Measurements from ENCODE around the gene TM4SF20. TPM values are rescaled to one million over a fixed set of nuclear protein-coding genes. Genes with fewer than 3 reads are reported as not detected.

TM4SF20 gene
- total RNA-seq, 3 donors from 2014 or later (not counting 1 experiment from before 2014, with no cell fraction given): not detected

DNA sequence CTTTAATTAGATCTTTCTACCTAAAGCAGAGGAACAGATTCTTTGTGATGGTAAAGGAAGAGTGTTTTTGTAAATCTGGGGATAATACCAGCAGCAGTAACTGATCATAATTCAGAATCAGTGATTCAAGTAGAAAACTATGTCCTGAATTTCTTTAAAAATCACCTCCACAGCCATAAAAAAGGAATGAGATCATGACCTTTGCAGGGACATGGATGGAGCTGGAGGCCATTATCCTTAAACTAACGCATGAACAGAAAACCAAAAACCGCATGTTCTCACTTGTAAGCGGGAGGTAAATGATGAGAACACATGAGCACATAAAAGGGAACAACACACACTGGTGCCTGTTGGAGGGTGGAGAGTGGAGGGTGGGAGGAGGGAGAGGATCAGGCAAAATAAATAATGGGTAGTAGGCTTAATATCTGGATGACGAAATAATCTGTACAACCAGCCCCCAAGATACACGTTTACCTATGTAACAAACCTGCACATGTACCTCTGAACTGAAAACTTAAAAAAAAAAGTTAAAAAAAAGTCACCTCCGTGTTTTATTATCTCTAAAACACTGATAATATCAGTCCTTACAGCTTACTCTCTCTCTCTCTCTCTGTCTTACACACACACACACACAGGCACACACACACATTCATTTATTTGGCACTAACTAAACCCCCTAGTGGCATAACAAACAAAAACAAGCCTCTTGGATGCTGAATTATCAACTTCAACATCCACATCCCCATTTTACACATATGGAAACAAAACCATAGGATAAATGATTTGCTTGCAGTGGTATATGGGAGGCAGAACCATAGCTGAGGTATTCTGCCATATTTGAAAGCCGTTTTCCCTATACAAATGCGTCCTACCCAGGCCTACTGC lies 1.4 kb downstream of the TM4SF20 start:
- no peaks in the 10 kb centered on the region for H3K9me3 Mint-ChIP-seq
- no peak overlapping the region for H3K4me3 Mint-ChIP-seq
- intact Hi-C loops (cut with micrococcal nuclease): no loop called here
- TF ChIP-seq, protein P1, sequence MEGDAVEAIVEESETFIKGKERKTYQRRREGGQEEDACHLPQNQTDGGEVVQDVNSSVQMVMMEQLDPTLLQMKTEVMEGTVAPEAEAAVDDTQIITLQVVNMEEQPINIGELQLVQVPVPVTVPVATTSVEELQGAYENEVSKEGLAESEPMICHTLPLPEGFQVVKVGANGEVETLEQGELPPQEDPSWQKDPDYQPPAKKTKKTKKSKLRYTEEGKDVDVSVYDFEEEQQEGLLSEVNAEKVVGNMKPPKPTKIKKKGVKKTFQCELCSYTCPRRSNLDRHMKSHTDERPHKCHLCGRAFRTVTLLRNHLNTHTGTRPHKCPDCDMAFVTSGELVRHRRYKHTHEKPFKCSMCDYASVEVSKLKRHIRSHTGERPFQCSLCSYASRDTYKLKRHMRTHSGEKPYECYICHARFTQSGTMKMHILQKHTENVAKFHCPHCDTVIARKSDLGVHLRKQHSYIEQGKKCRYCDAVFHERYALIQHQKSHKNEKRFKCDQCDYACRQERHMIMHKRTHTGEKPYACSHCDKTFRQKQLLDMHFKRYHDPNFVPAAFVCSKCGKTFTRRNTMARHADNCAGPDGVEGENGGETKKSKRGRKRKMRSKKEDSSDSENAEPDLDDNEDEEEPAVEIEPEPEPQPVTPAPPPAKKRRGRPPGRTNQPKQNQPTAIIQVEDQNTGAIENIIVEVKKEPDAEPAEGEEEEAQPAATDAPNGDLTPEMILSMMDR (IDR thresholded peaks at IDR 0.05): no peak
- Histone ChIP-seq H3K4me3 (ENCODE audit: low read length) (no peak overlapping the region), H3K27me3 (ENCODE audit: control insufficient read depth, insufficient read depth, low read length) (no peaks in the 10 kb centered on the region), H3K4me1 (ENCODE audit: control insufficient read depth, insufficient read depth, low read length) (no peaks in the 10 kb centered on the region), H3K27ac (ENCODE audit: low read length) (no peak overlapping the region), H3K9me3 (ENCODE audit: control insufficient read depth, insufficient read depth, low read length) (no peaks in the 10 kb centered on the region), H3K36me3 (ENCODE audit: control insufficient read depth, insufficient read depth, low read length) (no peaks in the 10 kb centered on the region)
- 84% methylated on average over 7 of the region's 8 CpGs for WGBS (ENCODE audit: insufficient coverage)
- H3K36me3 Mint-ChIP-seq: no peaks in the 10 kb centered on the region
- H3K27ac Mint-ChIP-seq: no peak overlapping the region
- ATAC-seq: no peak
- H3K4me1 Mint-ChIP-seq: peaks cover 0 to 7% of the 10 kb centered on the region in 2 donors
- H3K27me3 Mint-ChIP-seq (ENCODE audit: low read depth in 2 of 2): peaks cover 16 to 21% of the 10 kb centered on the region in 2 donors
- no peak for DNase-seq

DNA sequence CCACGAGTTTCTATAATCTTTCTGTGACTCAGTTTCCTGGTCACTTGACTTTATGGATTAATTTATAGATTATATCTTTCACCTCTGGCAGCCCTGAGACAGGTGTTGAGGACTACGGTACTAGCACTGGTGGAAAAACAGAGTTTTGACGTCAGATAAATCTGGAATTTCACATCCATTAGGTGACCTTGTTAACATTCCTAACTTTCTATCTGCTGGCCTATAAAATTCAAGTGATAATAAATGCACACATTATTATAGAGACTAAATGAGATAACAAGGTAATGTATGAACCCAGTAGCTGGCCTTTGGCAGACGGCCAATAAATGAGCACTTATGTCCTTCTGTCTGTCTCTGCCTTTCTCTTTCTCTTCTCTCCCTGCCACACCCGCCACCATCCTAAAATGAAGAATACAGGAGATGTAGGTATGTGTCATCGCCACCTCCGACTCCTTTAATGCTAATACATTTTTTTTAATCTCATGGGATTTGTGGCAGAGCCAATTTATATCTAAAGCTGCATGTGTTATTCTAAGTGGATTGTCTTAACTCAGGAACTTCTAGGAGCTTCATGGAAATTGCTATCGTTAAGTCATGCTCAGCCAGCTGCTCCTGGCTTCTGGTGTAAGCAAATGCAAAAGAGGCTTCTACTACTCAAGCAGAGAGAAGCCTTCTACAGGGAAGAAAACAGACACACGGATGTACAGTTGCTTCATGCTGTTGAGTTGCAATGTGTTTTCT lies 2.3 kb downstream of the TM4SF20 start:
- Histone ChIP-seq H3K36me3 (ENCODE audit: control insufficient read depth, insufficient read depth, low read length) (no peaks in the 10 kb centered on the region), H3K27me3 (ENCODE audit: control insufficient read depth, insufficient read depth, low read length) (no peaks in the 10 kb centered on the region), H3K27ac (ENCODE audit: low read length) (no peak overlapping the region), H3K4me3 (ENCODE audit: low read length) (no peak overlapping the region), H3K4me1 (ENCODE audit: control insufficient read depth, insufficient read depth, low read length) (no peaks in the 10 kb centered on the region), H3K9me3 (ENCODE audit: control insufficient read depth, insufficient read depth, low read length) (no peaks in the 10 kb centered on the region)
- peaks cover 15 to 16% of the 10 kb centered on the region in 2 donors for H3K27me3 Mint-ChIP-seq (ENCODE audit: low read depth in 2 of 2)
- H3K36me3 Mint-ChIP-seq: no peaks in the 10 kb centered on the region
- H3K4me3 Mint-ChIP-seq: no peak overlapping the region
- H3K27ac Mint-ChIP-seq: no peak overlapping the region
- no peak for DNase-seq
- no peaks in the 10 kb centered on the region for H3K9me3 Mint-ChIP-seq
- no peak for ATAC-seq
- 85% methylated on average over 4 of the region's 9 CpGs for WGBS (ENCODE audit: insufficient coverage)
- TF ChIP-seq, protein P1 (IDR thresholded peaks at IDR 0.05): no peak
- intact Hi-C loops (cut with micrococcal nuclease): no loop called here
- H3K4me1 Mint-ChIP-seq: peaks cover 0 to 7% of the 10 kb centered on the region in 2 donors

DNA sequence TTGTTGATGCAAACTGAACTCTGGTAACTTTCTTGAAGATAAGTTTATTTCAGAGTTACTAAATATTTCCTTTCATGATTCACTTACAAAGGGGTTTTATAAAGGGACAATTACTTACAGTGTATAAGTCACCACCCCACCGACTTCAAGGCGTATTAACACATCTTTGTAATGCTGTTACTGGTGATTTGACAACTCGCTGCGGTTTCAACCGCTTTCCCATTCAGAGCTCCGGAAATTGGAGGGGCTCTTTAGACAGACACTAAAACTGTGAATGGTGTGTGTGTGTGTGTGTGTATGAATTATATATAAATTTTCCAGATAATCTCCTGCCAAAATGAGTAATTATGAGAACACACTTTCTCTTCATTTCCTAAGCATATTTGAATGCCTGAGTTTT lies 4.9 kb downstream of the TM4SF20 start:
- Mint-ChIP-seq H3K9me3 (no peaks in the 10 kb centered on the region), H3K27me3 (ENCODE audit: low read depth in 2 of 2) (peaks cover 13% of the 10 kb centered on the region in 2 donors), H3K27ac (no peak overlapping the region), H3K36me3 (no peaks in the 10 kb centered on the region), H3K4me3 (no peak overlapping the region), H3K4me1 (peaks cover 0 to 7% of the 10 kb centered on the region in 2 donors)
- ATAC-seq (peak; percentile 71 to 82 (median 82)), DNase-seq (peak in 1 of 2 donors; percentile 28)
- Histone ChIP-seq H3K27ac (ENCODE audit: low read length) (no peak overlapping the region), H3K4me1 (ENCODE audit: control insufficient read depth, insufficient read depth, low read length) (no peaks in the 10 kb centered on the region), H3K27me3 (ENCODE audit: control insufficient read depth, insufficient read depth, low read length) (no peaks in the 10 kb centered on the region), H3K9me3 (ENCODE audit: control insufficient read depth, insufficient read depth, low read length) (no peaks in the 10 kb centered on the region), H3K36me3 (ENCODE audit: control insufficient read depth, insufficient read depth, low read length) (no peaks in the 10 kb centered on the region), H3K4me3 (ENCODE audit: low read length) (no peak overlapping the region)
- TF ChIP-seq, protein P1 (IDR thresholded peaks at IDR 0.05): no peak
- intact Hi-C loops (cut with micrococcal nuclease): no loop called here
- WGBS (ENCODE audit: insufficient coverage): 74% methylated on average over 6 of the region's 6 CpGs

Measured in natural killer cell (primary cell).